ENCODE data around the gene GALK2. TPM values are rescaled to one million over a fixed set of nuclear protein-coding genes. Genes with fewer than 3 reads are reported as not detected.

The GALK2 gene
- total RNA-seq, 1 experiment from 2014 or later, result 13.7 TPM

GRCh38 chr15:49313650-49314049 is 143.6 kb downstream of the GALK2 start:
- Histone ChIP-seq H3K27ac (ENCODE audit: insufficient read length, low read depth, low read length) (no peak overlapping the region), H3K14ac (ENCODE audit: insufficient read depth, low read length) (no peak overlapping the region), H2AFZ (ENCODE audit: low read length) (no peak overlapping the region), H3K79me1 (ENCODE audit: insufficient read depth, low read depth, low read length, poor library complexity, severe bottlenecking) (no peaks in the 10 kb centered on the region), H3K23ac (ENCODE audit: insufficient read length, low read depth, low read length) (no peak overlapping the region), H2BK12ac (ENCODE audit: insufficient read length, low read depth, low read length) (no peak overlapping the region), H2AK5ac (ENCODE audit: insufficient read length, low read length) (no peak overlapping the region), H3K4ac (ENCODE audit: low read depth, low read length) (no peak overlapping the region), H4K5ac (ENCODE audit: insufficient read length, low read depth, low read length) (no peak overlapping the region), H4K91ac (ENCODE audit: insufficient read length, low read depth, low read length) (no peak overlapping the region), H3K27me3 (ENCODE audit: insufficient read depth, low read length) (no peaks in the 10 kb centered on the region), H4K20me1 (ENCODE audit: control insufficient read depth, insufficient read depth, insufficient read length) (no peaks in the 10 kb centered on the region), H3K79me2 (ENCODE audit: insufficient read depth, low read length) (no peaks in the 10 kb centered on the region), H3K18ac (ENCODE audit: insufficient read length, low read depth, low read length) (no peak overlapping the region), H3K9ac (ENCODE audit: extremely low read depth, insufficient read length, low read length) (no peak overlapping the region), H2BK120ac (ENCODE audit: low read depth, low read length, poor library complexity, severe bottlenecking) (no peak overlapping the region), H3K4me1 (ENCODE audit: insufficient read depth, low read length) (peaks cover 4% of the 10 kb centered on the region; the same call in 1 of the 2 replicates), H4K8ac (replicated peaks; ENCODE audit: insufficient read length, low read depth, low read length) (no peak overlapping the region), H3T11ph (ENCODE audit: low read length) (no peak overlapping the region), H3K9me3 (ENCODE audit: control insufficient read depth, low read depth, low read length) (no peaks in the 10 kb centered on the region), H2BK15ac (ENCODE audit: low read depth, low read length) (no peak overlapping the region), H3K4me2 (ENCODE audit: insufficient read depth, insufficient read length, low read length) (no peak overlapping the region), H3K56ac (ENCODE audit: insufficient read length, low read depth, low read length) (no peak overlapping the region), H2BK20ac (ENCODE audit: low read depth, low read length, poor library complexity, severe bottlenecking) (no peak overlapping the region), H3K23me2 (ENCODE audit: insufficient read length, low read depth, low read length, poor library complexity, severe bottlenecking) (no peaks in the 10 kb centered on the region), H2BK5ac (ENCODE audit: insufficient read length, low read length) (no peak overlapping the region)
- no peaks in the 10 kb centered on the region for H3K27me3 Mint-ChIP-seq (ENCODE audit: low read depth)
- no peak overlapping the region for H3K4me3 Mint-ChIP-seq
- no peak for DNase-seq
- H3K9me3 Mint-ChIP-seq, result no peaks in the 10 kb centered on the region; a peak in 1 of 5 replicates
- WGBS (ENCODE audit: extremely low coverage, insufficient read length, low lambda C conversion rate), result no CpG with 5 or more reads among the region's 1 CpG
- H3K36me3 Mint-ChIP-seq (ENCODE audit: insufficient read depth in 1 of 3, low read depth in 3 of 3), result no peaks in the 10 kb centered on the region; a peak in 1 of 7 replicates
- TF ChIP-seq CTCF (conservative IDR thresholded peaks at IDR 0.05), result no peak
- H3K27ac Mint-ChIP-seq, result no peak overlapping the region
- peaks cover 22% of the 10 kb centered on the region in 2 experiments for H3K4me1 Mint-ChIP-seq
